K562 (cell line): ENCODE data around the gene TTLL8. TPM values are rescaled to one million over a fixed set of nuclear protein-coding genes. Genes with fewer than 3 reads are reported as not detected.

Experiments used
- ATF6 ChIP-seq: sonication (generic); formaldehyde crosslinking; IDR thresholded peaks from 2 replicates; pipeline ENCODE4 v1.4.0; 2020; ENCODE audit warnings: mild to moderate bottlenecking, missing genetic modification reagents
- CBX1 ChIP-seq: sonication (generic); IDR thresholded peaks from 2 replicates; pipeline ENCODE4 v1.6.1; 2016; ENCODE audit warnings: antibody characterized with exemption, low read depth, mild to moderate bottlenecking
- CHD2 ChIP-seq: IDR thresholded peaks from 2 replicates; pipeline ENCODE4 v1.6.1; 2011; ENCODE audit warnings: low read depth, low read length
- DEAF1 ChIP-seq: fragments of 450-650 bp; formaldehyde crosslinking; IDR thresholded peaks from 2 replicates; pipeline ENCODE4 v1.4.0; 2020; ENCODE audit warnings: mild to moderate bottlenecking, moderate library complexity
- DNMT1 ChIP-seq: fragments of 450-650 bp; IDR thresholded peaks from 2 replicates; pipeline ENCODE4 v1.6.1; 2016; ENCODE audit warnings: antibody characterized with exemption, mild to moderate bottlenecking
- E2F3 ChIP-seq: fragments of 250-450 bp; sonication (Bioruptor Pico); IDR thresholded peaks from 2 replicates; pipeline ENCODE4 v1.4.0; 2020; ENCODE audit warnings: mild to moderate bottlenecking
- FIP1L1 ChIP-seq: fragments of 200-400 bp; formaldehyde crosslinking; IDR thresholded peaks from 2 replicates; pipeline ENCODE4 v1.6.1; 2018; ENCODE audit warnings: mild to moderate bottlenecking, low read depth, low read length; ENCODE audit not compliant: poor library complexity, severe bottlenecking
- FOXP1 ChIP-seq: sonication (generic); formaldehyde crosslinking; IDR thresholded peaks from 2 replicates; pipeline ENCODE4 v1.8.0; 2022; ENCODE audit warnings: mild to moderate bottlenecking, missing genetic modification reagents
- KDM1A ChIP-seq, 2 experiments: fragments of 450-650 bp; IDR thresholded peaks; 2 replicates each; pipeline ENCODE4 v1.6.1; 2016; ENCODE audit warnings: mild to moderate bottlenecking in 2 of 2
- MAFK ChIP-seq: IDR thresholded peaks from 2 replicates; pipeline ENCODE4 v1.6.1; 2011; ENCODE audit warnings: low read length, improper control_type of control experiment
- MTF1 ChIP-seq: fragments of 250-450 bp; sonication (Bioruptor Pico); IDR thresholded peaks from 2 replicates; pipeline ENCODE4 v1.9.0; 2021; ENCODE audit warnings: moderate library complexity, mild to moderate bottlenecking, inconsistent platforms, borderline replicate concordance
- MYNN ChIP-seq, 2 experiments: sonication (generic); formaldehyde crosslinking in 1 of 2; IDR thresholded peaks; 2 replicates each; pipeline versions ENCODE4 v1.5.0 to v1.6.1; 2016 to 2020; ENCODE audit warnings: antibody characterized with exemption in 1 of 2, missing genetic modification reagents in 1 of 2
- NEUROD1 ChIP-seq: fragments of 150-350 bp; IDR thresholded peaks from 2 replicates; pipeline ENCODE4 v1.6.1; 2014; ENCODE audit warnings: borderline replicate concordance, low read length, low read depth; ENCODE audit not compliant: partially characterized antibody
- OTX1 ChIP-seq: fragments of 450-650 bp; formaldehyde crosslinking; IDR thresholded peaks from 2 replicates; pipeline ENCODE4 v1.4.0; 2022; ENCODE audit warnings: mild to moderate bottlenecking
- RBBP5 ChIP-seq: fragments of 200-600 bp; sonication (generic); IDR thresholded peaks from 2 replicates; pipeline ENCODE4 v1.6.1; 2012; ENCODE audit warnings: borderline replicate concordance, mild to moderate bottlenecking, low read length, control low read depth, inconsistent platforms; ENCODE audit not compliant: insufficient read depth, poor library complexity, severe bottlenecking
- RNF2 ChIP-seq: sonication (generic); IDR thresholded peaks from 2 replicates; pipeline ENCODE4 v1.6.1; 2016
- SIN3B ChIP-seq: fragments of 450-650 bp; IDR thresholded peaks from 2 replicates; pipeline ENCODE4 v1.6.1; 2017; ENCODE audit warnings: low read depth, mild to moderate bottlenecking, moderate library complexity
- SUPT5H ChIP-seq: fragments of 450-650 bp; IDR thresholded peaks from 2 replicates; pipeline ENCODE4 v1.6.1; 2016
- TBP ChIP-seq: optimal IDR thresholded peaks from 2 replicates; pipeline ENCODE3; 2011; ENCODE audit warnings: low read depth, low read length, improper control_type of control experiment
- USF1 ChIP-seq: sonication (generic); formaldehyde crosslinking; IDR thresholded peaks from 2 replicates; pipeline ENCODE4 v1.9.0; 2022; ENCODE audit warnings: mild to moderate bottlenecking, missing genetic modification reagents
- ZKSCAN1 ChIP-seq: fragments of 150-350 bp; IDR thresholded peaks from 2 replicates; pipeline ENCODE4 v1.6.1; 2016; ENCODE audit warnings: low read depth, low read length
- ZNF217 ChIP-seq: sonication (generic); formaldehyde crosslinking; IDR thresholded peaks from 2 replicates; pipeline ENCODE4 v1.8.0; 2022; ENCODE audit warnings: mild to moderate bottlenecking, missing genetic modification reagents
- ZNF253 ChIP-seq: fragments of 250-450 bp; sonication (Bioruptor Pico); conservative IDR thresholded peaks from 2 replicates; pipeline ENCODE4 v1.6.1; 2021; ENCODE audit warnings: mild to moderate bottlenecking
- ZNF511 ChIP-seq: sonication (generic); formaldehyde crosslinking; IDR thresholded peaks from 2 replicates; pipeline ENCODE4 v1.8.0; 2022; ENCODE audit warnings: mild to moderate bottlenecking, missing genetic modification reagents
- ZNF551 ChIP-seq: fragments of 250-450 bp; sonication (Bioruptor Pico); IDR thresholded peaks from 2 replicates; pipeline ENCODE4 v1.5.0; 2021; ENCODE audit warnings: mild to moderate bottlenecking, moderate library complexity
- ZNF76 ChIP-seq: fragments of 250-450 bp; sonication (Bioruptor Pico); IDR thresholded peaks from 2 replicates; pipeline ENCODE4 v1.4.0; 2020; ENCODE audit warnings: mild to moderate bottlenecking, moderate library complexity, borderline replicate concordance
- polyA plus RNA-seq, 8 experiments: library from polyadenylated mRNA; depleted of rRNA in 4 of 8; stranded (reverse) in 5 of 8; unstranded in 3 of 8; fragments of >200 nt; fragmentation: Nextera tagmentation in 2 of 8; fragmentation: Illumina TruSeq in 1 of 8; extraction: Ambion mirVana in 2 of 8; extraction: Trizol in 1 of 8; gene quantifications; 2 replicates each; pipeline versions ENCODE4 v1.2.1 to v1.2.3, GENCODE V29; 2011 to 2014; ENCODE audit warnings: inconsistent platforms in 1 of 8, missing spikeins in 1 of 8
- total RNA-seq, 7 experiments: library from RNA; depleted of rRNA in 6 of 7; stranded (reverse); fragments of >200 nt in 6 of 7; fragmentation: Illumina TruSeq in 2 of 7; extraction: Trizol in 2 of 7; gene quantifications; 2 replicates each; pipeline versions ENCODE4 v1.2.1 to v1.2.3, GENCODE V29; 2011 to 2021; ENCODE audit warnings: low replicate concordance in 1 of 7

The TTLL8 gene
- total and polyA plus RNA-seq, 9 of the 15 experiments (the other 6 are each of a cell fraction or from before 2014, with no cell fraction given), result not detected

- TF ChIP-seq USF1 (CRISPR knock-in tag) (peak; percentile 99), DNMT1 (no peak), MAFK (peak; percentile 79), ZNF217 (no peak), MYNN (IDR thresholded peaks at IDR 0.05) (peak; percentile 96), MYNN (CRISPR knock-in tag; IDR thresholded peaks at IDR 0.05) (no peak), MTF1 (CRISPR knock-in tag) (no peak), RBBP5 (peak; percentile 15), ZNF76 (no peak), OTX1 (CRISPR knock-in tag) (no peak), SIN3B (no peak), E2F3 (CRISPR knock-in tag) (no peak), FIP1L1 (peak; percentile 45), ZNF551 (CRISPR knock-in tag) (no peak), SUPT5H (peak; percentile 66), RNF2 (peak; percentile 87), NEUROD1 (peak; percentile 57), ZNF511 (CRISPR knock-in tag) (no peak), ZKSCAN1 (no peak), DEAF1 (CRISPR knock-in tag) (no peak), KDM1A (IDR thresholded peaks at IDR 0.05) (peak in 1 of 2 experiments; percentile 99; a peak in 2 of 4 replicates), FOXP1 (CRISPR knock-in tag) (no peak), CBX1 (no peak), CHD2 (peak; percentile 44), ZNF253 (no peak), TBP (peak; percentile 52), ATF6 (CRISPR knock-in tag) (no peak)
Observed at GRCh38 chr22:49970528-49971231, 87.4 kb downstream of the TTLL8 start (continued).
